C4-2B (cell line): ENCODE data around the gene KRTAP9-4.

Experiments used
- CTCF ChIP-seq: fragments of 450-650 bp; conservative IDR thresholded peaks from 2 replicates; pipeline ENCODE4 v1.5.1; 2017; ENCODE audit warnings: mild to moderate bottlenecking
- ZFX ChIP-seq: fragments of 450-650 bp; IDR thresholded peaks from 2 replicates; pipeline ENCODE4 v1.6.1; 2017

- no peak for TF ChIP-seq CTCF
- no peak for TF ChIP-seq ZFX
Observed at GRCh38 chr17:41278176-41278955, 28.9 kb downstream of the KRTAP9-4 start.
